HFFc6 (cell line): ENCODE measurements around the gene ERC2. TPM values are rescaled to one million over a fixed set of nuclear protein-coding genes. Genes with fewer than 3 reads are reported as not detected.

Source experiments
- DNase-seq: peaks from one replicate; pipeline ENCODE4 v3.0.0-alpha.2; 2018
- H3K27ac Mint-ChIP-seq: 2 replicates; pipeline ENCODE4 v1.8.0; 2020; ENCODE audit warnings: mild to moderate bottlenecking, mixed read lengths
- H3K27me3 Mint-ChIP-seq: 2 replicates; pipeline ENCODE4 v1.8.0; 2021; ENCODE audit warnings: mild to moderate bottlenecking, moderate library complexity, mixed read lengths; ENCODE audit not compliant: insufficient read depth
- H3K36me3 Mint-ChIP-seq: 2 replicates; pipeline ENCODE4 v1.8.0; 2021; ENCODE audit warnings: low read depth, mixed read lengths
- H3K4me1 Mint-ChIP-seq: 2 replicates; pipeline ENCODE4 v1.8.0; 2020; ENCODE audit warnings: low read depth, mixed read lengths
- H3K4me3 Mint-ChIP-seq: 2 replicates; pipeline ENCODE4 v1.8.0; 2020; ENCODE audit warnings: mild to moderate bottlenecking, moderate library complexity, mixed read lengths
- H3K9me3 Mint-ChIP-seq: 2 replicates; pipeline ENCODE4 v1.8.0; 2020; ENCODE audit warnings: mild to moderate bottlenecking, mixed read lengths
- total RNA-seq, 6 experiments: library from RNA; stranded (reverse); fragmentation: NEBNext Ultra II Directional; extraction: Animal tissue kit (Norgen Biotek cat#: 25700); gene quantifications; 2 replicates in 1 of 6; 3 replicates in 5 of 6; pipeline ENCODE4 v1.2.3, GENCODE V29; 2021
- TF ChIP-seq, protein P1 (sequence below): fragments of 200-600 bp; sonication (generic); IDR thresholded peaks from 2 replicates; pipeline ENCODE4 v1.5.0; 2021; ENCODE audit warnings: antibody characterized with exemption, mild to moderate bottlenecking

Gene ERC2
- total RNA-seq, 6 experiments from 2014 or later, result 0.11 TPM; not detected in 5

- Mint-ChIP-seq H3K9me3 (peaks cover 8% of the 10 kb centered on the region; the same call in 1 of the 2 replicates), H3K4me1 (no peaks in the 10 kb centered on the region), H3K4me3 (no peak overlapping the region), H3K36me3 (no peaks in the 10 kb centered on the region), H3K27me3 (peaks cover 2% of the 10 kb centered on the region; the same call in 1 of the 2 replicates), H3K27ac (no peak overlapping the region)
- TF ChIP-seq, protein P1, sequence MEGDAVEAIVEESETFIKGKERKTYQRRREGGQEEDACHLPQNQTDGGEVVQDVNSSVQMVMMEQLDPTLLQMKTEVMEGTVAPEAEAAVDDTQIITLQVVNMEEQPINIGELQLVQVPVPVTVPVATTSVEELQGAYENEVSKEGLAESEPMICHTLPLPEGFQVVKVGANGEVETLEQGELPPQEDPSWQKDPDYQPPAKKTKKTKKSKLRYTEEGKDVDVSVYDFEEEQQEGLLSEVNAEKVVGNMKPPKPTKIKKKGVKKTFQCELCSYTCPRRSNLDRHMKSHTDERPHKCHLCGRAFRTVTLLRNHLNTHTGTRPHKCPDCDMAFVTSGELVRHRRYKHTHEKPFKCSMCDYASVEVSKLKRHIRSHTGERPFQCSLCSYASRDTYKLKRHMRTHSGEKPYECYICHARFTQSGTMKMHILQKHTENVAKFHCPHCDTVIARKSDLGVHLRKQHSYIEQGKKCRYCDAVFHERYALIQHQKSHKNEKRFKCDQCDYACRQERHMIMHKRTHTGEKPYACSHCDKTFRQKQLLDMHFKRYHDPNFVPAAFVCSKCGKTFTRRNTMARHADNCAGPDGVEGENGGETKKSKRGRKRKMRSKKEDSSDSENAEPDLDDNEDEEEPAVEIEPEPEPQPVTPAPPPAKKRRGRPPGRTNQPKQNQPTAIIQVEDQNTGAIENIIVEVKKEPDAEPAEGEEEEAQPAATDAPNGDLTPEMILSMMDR, result no peak
- no peak for DNase-seq
Observed at GRCh38 chr3:56055951-56056350, 412.3 kb downstream of the ERC2 start.

GRCh38 chr3:56055546-56055945, 412.7 kb downstream of the ERC2 start:
- Mint-ChIP-seq H3K36me3 (no peaks in the 10 kb centered on the region), H3K4me3 (no peak overlapping the region), H3K9me3 (peaks cover 10% of the 10 kb centered on the region; the same call in 1 of the 2 replicates), H3K27me3 (peaks cover 2% of the 10 kb centered on the region; the same call in 1 of the 2 replicates), H3K27ac (no peak overlapping the region), H3K4me1 (no peaks in the 10 kb centered on the region)
- DNase-seq, result no peak
- TF ChIP-seq, protein P1, result no peak

DNA sequence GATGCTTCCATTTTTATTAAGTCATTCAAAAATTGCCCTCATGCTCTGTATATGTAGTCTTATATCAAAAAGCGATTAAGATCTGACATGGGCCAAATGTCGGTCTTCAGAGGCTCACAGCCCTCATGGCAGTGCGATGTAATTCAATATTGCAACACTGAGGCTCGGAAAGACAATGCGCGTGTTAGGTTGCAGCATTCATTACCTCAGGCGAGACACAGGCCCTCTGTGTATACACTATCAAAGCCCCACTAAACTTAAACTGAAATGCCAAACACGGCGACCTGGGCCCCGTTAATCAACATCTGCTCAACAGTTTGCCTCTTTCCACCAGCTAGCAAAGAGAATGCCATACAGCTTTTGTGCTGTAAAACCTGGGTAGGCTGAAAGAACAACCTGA, 413.4 kb downstream of the ERC2 start:
- Mint-ChIP-seq H3K27me3 (peaks cover 2% of the 10 kb centered on the region; the same call in 1 of the 2 replicates), H3K4me3 (no peak overlapping the region), H3K36me3 (no peaks in the 10 kb centered on the region), H3K27ac (no peak overlapping the region), H3K9me3 (peaks cover 10% of the 10 kb centered on the region; the same call in 1 of the 2 replicates), H3K4me1 (no peaks in the 10 kb centered on the region)
- TF ChIP-seq, protein P1, result no peak
- DNase-seq, result no peak

DNA sequence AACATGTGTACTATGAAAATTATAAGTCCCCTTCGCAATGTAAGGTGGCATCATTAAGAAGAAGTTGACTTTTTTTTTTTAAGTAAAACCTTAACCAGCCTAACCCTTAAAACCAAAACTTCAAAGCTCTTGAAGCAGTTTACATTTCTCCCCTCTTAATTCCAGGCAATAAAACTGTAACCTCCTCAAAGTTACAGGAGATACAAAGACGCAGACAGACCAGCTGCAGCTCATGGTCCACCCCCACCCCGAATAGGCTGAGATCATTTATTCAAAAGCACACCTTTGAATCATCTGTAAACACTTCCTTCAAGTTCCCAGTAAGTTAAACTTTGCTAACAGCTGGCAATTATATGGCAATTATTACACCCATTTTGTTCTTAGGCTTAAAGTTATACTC, 414.5 kb downstream of the ERC2 start:
- no peak for DNase-seq
- Mint-ChIP-seq H3K4me1 (no peaks in the 10 kb centered on the region), H3K27me3 (peaks cover 2% of the 10 kb centered on the region; the same call in 1 of the 2 replicates), H3K27ac (no peak overlapping the region), H3K36me3 (no peaks in the 10 kb centered on the region), H3K9me3 (peaks cover 9% of the 10 kb centered on the region; the same call in 1 of the 2 replicates), H3K4me3 (no peak overlapping the region)
- TF ChIP-seq, protein P1, result no peak

GRCh38 chr3:56052188-56052587, 416.1 kb downstream of the ERC2 start:
- TF ChIP-seq, protein P1, result no peak
- Mint-ChIP-seq H3K4me3 (no peak overlapping the region), H3K4me1 (no peaks in the 10 kb centered on the region), H3K9me3 (peaks cover 5% of the 10 kb centered on the region; the same call in 1 of the 2 replicates), H3K36me3 (no peaks in the 10 kb centered on the region), H3K27ac (no peak overlapping the region), H3K27me3 (peaks cover 2% of the 10 kb centered on the region; the same call in 1 of the 2 replicates)
- no peak for DNase-seq
